Measurements from ENCODE around the gene GALNT10.

DNA sequence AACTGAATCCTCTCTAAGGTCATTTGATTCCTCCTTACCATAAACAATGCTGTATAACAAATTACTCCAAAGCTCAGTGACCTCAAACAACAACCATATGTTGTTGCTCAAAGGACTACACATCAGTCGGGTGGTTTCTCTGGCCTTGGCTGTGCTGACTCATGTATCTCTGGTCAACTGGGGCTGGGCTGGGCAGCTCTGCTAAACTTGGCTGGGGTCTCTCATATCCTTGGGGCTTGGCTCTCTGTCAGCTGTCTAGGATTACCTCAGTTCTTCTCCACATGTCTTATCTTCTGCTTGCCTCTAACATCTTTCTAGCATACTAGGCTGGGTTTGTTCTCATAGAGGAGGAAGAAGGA lies 86.4 kb downstream of the GALNT10 start:
- TF ChIP-seq RBBP5 (IDR thresholded peaks at IDR 0.05; ENCODE audit: borderline replicate concordance, low read depth, low read length) (no peak), TAF1 (IDR thresholded peaks at IDR 0.05; ENCODE audit: low read depth, low read length) (no peak), POLR2A (IDR thresholded peaks at IDR 0.05; ENCODE audit: control extremely low read depth in 1 of 2, low read depth in 2 of 2, low read length in 2 of 2) (no peak), SIX5 (IDR thresholded peaks at IDR 0.05; ENCODE audit: low read depth, low read length) (no peak), POLR2AphosphoS5 (IDR thresholded peaks at IDR 0.05; ENCODE audit: low read depth, low read length) (no peak), SP2 (IDR thresholded peaks at IDR 0.05; ENCODE audit: low read length) (no peak), JUND (IDR thresholded peaks at IDR 0.05; ENCODE audit: low read length) (no peak), EZH2 (IDR thresholded peaks at IDR 0.05; ENCODE audit: low read depth, low read length, severe bottlenecking) (no peak), JUN (IDR thresholded peaks at IDR 0.05; ENCODE audit: low read depth, low read length) (no peak), CBX8 (IDR thresholded peaks at IDR 0.05; ENCODE audit: borderline replicate concordance, low read depth, low read length) (no peak)
- TF ChIP-seq, protein P1, sequence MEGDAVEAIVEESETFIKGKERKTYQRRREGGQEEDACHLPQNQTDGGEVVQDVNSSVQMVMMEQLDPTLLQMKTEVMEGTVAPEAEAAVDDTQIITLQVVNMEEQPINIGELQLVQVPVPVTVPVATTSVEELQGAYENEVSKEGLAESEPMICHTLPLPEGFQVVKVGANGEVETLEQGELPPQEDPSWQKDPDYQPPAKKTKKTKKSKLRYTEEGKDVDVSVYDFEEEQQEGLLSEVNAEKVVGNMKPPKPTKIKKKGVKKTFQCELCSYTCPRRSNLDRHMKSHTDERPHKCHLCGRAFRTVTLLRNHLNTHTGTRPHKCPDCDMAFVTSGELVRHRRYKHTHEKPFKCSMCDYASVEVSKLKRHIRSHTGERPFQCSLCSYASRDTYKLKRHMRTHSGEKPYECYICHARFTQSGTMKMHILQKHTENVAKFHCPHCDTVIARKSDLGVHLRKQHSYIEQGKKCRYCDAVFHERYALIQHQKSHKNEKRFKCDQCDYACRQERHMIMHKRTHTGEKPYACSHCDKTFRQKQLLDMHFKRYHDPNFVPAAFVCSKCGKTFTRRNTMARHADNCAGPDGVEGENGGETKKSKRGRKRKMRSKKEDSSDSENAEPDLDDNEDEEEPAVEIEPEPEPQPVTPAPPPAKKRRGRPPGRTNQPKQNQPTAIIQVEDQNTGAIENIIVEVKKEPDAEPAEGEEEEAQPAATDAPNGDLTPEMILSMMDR (IDR thresholded peaks at IDR 0.05; ENCODE audit: control extremely low read depth in 1 of 3, insufficient read depth in 1 of 3, low read depth in 1 of 3, low read length in 3 of 3), result no peak
- TF ChIP-seq, protein P2, sequence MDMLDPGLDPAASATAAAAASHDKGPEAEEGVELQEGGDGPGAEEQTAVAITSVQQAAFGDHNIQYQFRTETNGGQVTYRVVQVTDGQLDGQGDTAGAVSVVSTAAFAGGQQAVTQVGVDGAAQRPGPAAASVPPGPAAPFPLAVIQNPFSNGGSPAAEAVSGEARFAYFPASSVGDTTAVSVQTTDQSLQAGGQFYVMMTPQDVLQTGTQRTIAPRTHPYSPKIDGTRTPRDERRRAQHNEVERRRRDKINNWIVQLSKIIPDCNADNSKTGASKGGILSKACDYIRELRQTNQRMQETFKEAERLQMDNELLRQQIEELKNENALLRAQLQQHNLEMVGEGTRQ (IDR thresholded peaks at IDR 0.05; ENCODE audit: low read length), result no peak
- TF ChIP-seq, protein P3, sequence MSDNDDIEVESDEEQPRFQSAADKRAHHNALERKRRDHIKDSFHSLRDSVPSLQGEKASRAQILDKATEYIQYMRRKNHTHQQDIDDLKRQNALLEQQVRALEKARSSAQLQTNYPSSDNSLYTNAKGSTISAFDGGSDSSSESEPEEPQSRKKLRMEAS (IDR thresholded peaks at IDR 0.05), result no peak
